Eye (tissue), 1 donor: Measurements from ENCODE around the gene ZFYVE28.

ENCODE experiments used
- DNase-seq: peaks from one replicate; pipeline ENCODE4 v3.0.0-alpha.2; 2015

ZFYVE28 gene

DNA sequence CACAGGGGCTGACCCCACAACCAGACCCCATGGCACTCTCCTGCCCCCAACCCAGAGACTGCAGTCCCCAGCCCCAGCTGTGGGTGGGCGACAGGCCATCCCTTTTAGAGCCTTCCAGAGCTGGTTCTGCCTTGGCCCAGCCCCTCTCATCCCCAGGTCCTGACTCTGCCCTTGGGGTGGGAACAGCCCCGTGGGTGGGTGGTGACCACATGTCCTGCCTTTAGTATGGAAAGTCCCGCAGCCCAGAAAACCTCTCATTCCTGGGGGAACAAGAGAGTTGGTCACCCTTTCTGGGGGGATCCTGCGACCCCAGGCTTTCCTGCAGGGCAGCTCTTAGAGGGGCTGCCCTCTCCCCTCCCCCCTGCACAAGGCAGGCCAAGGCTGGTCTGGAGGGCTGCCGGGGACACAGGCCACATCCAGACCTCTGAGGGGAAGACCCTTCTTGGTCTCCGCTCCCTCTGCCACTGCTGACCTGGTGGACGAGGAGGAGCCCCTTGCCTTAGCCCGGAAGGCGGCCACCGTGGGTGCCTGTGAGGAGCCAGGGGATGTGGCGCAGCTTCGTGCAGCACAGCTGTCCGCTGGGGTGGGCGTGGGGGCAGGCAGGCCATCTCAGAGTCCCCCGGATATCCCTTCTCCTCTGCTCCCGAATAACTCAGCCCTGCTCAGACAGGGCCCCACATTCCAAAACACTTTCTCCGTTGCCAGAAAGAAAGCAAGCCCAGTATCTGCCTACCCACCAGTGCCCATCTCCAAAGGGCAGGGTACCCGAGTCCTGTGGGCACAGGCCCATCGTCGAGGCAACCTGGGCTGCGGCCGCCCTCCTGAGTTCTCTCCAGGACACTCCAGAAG lies 149.9 kb downstream of the ZFYVE28 start:
- DNase-seq = no peak

- no peak for DNase-seq
Observed at GRCh38 chr4:2267841-2268240, 150.6 kb downstream of the ZFYVE28 start.

DNA sequence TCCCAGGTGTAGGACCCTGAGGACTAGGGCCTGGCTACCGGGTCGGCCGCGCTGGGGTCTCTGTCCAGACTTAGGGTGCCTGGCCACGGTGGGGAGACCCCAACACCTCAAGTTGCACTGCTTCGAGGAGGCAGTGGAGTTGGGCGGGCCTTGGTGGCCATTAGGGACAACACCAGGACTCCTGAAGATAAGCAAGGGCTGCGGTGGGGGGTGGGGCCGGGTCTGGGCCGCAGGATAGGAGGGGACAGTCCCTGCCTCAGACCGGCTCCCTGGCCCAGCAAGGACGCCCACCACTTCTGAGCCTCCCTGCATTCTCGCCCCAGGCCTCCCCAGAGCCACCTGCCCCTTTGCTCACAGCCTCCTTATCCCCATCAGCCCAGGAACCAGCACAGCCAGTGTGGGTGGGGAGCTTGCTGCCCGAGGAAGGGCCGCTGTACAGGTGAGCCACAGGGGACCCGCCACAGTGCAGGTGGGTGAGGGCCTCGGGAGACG lies 151.1 kb downstream of the ZFYVE28 start:
- no peak for DNase-seq

- DNase-seq = no peak
Observed at GRCh38 chr4:2266821-2267220, 151.6 kb downstream of the ZFYVE28 start.

DNA sequence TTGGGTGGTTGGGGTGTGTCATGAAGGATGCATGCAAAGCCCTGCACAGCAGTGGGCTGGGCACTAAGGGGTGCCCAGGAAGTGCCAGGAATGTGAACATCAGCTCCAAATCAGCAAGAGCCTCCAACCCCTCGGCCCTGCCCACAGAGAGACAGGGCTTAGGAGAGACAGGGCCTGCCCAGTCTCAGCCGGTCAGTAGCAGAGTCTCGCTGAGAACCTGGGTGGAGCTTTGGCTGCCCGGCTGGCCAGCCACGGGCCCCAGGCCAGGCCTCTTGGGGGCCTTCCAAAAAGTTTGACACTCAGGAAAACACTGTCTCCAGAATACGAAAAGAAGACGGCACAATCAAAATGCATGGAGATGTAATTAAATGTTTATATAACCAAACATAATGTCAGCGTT lies 152.3 kb downstream of the ZFYVE28 start:
- DNase-seq = no peak

DNA sequence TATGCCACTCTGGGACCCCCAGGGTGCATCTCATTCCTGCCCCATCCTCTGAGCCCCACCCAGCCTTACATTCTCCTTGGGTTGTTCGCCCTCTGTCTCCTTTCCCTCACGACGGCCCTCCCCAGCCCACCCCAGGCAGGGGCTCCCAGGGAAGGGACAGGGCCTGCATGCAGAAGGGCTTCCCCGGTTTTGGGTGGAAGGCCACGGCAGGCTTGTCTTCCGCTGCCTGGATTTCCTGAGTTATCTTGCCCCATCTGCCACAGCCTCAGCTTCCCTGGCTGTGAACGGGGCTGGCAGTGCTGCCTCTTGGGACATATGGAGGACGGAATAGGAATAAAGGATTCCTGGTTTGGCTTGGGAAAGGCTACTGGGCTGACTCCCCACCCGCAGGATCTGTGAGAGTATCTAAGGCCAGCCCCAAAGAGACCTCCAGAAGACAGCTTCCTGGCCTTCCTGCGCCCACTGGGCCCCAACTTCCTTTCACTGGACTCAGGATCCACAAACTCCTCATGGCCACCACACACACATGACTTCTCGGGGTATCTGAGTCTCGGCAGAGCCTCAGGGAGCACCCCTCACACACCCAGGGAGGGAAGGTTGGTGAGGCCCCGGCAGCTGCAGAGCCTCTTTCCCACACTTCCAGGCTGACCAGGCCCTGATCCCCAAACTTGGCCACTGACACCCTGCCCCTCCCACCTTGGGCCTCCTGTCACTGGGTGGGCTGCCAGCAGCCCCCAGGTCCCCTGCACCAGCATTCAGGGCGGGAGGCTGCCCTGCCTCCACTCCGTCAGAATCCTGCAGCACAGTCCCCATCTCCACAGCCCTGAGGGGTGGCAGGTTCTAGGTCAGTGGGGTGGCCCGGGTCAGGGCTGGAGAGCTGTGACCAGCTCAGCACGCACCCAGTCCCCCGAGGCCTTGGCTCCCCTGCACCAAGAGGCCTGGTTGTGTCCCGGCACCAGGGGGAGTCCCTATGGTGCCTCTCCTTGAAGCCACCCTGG lies 153.0 kb downstream of the ZFYVE28 start:
- DNase-seq = no peak

GRCh38 chr4:2264481-2265041 lies 153.9 kb downstream of the ZFYVE28 start:
- DNase-seq = no peak

DNA sequence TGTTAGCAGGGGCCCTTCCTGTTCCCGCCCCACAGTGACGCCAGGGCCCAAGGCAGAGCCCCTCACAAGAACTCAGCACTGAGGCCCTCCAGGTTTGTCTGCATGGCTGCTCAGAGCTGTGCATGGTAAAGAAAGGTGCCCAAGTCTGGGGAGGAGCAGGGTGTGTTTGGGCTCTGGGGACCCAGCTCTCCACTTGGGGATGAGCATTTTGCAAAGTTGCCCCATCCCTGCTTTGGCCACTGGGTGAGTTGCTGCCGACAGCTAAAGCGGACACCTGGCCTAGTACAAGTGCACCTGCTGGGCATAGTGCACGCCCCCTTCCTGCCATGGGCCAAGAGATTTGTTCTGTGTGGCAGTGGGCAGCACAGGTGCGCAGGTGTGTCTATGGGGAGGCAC lies 154.5 kb downstream of the ZFYVE28 start:
- no peak for DNase-seq

GRCh38 chr4:2262944-2263250 lies 155.5 kb downstream of the ZFYVE28 start:
- no peak for DNase-seq

- DNase-seq = peak; percentile 98
Observed at GRCh38 chr4:2262145-2262943, 156.1 kb downstream of the ZFYVE28 start.

- DNase-seq = no peak
Observed at GRCh38 chr4:2261853-2262144, 156.6 kb downstream of the ZFYVE28 start, which contains the start of gene MXD4. Gene MXD4, minus strand, starts transcription at chr4:2262109. Its CDS starts 129 bp downstream, at chr4:2261980.

- DNase-seq = peak; percentile 58
Observed at GRCh38 chr4:2261110-2261852, 157.2 kb downstream of the ZFYVE28 start.

- DNase-seq = no peak
Observed at GRCh38 chr4:2260344-2261109, 157.9 kb downstream of the ZFYVE28 start.

DNA sequence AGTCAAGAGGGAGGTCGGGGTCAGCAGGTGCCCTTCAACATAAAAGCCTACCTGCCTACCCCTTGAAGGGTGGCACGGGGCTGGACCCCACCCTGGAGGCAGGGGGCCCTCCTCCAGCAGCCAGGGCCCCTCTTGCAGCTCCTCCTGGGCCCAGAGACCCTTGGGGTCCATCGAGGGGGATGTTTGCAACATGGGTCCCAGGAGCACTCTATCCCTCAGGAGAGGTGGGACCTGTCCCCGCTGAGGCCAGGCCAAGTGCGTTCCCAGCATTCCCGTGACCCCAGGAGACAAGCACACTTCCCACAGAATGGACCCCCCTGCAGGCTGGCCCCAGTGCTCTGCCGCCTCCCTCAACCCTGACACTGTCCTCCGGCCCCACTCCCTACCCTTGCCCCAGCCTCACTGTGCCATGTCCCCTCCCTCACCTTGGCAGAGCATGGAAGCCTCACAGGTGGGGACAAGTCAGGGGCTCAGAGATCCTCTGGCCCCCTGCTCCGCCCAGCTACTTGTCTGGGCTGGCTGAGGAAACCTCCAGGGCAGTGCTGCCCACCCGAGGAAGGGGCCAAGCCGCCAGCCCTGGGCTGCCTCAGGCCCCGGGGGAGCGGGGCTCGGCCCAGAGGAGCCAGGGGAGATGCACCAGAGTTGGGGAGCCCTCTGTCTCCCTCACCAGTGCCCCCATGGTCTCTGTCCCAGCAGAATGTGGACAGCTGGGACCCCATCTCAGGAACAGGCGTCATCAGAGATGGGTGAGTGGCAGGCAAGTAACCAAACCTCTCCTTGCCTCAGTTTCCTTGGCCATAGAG lies 158.7 kb downstream of the ZFYVE28 start:
- DNase-seq = no peak

GRCh38 chr4:2259036-2259540 lies 159.4 kb downstream of the ZFYVE28 start:
- DNase-seq = no peak

GRCh38 chr4:2258091-2259035 lies 160.1 kb downstream of the ZFYVE28 start:
- DNase-seq = no peak

DNA sequence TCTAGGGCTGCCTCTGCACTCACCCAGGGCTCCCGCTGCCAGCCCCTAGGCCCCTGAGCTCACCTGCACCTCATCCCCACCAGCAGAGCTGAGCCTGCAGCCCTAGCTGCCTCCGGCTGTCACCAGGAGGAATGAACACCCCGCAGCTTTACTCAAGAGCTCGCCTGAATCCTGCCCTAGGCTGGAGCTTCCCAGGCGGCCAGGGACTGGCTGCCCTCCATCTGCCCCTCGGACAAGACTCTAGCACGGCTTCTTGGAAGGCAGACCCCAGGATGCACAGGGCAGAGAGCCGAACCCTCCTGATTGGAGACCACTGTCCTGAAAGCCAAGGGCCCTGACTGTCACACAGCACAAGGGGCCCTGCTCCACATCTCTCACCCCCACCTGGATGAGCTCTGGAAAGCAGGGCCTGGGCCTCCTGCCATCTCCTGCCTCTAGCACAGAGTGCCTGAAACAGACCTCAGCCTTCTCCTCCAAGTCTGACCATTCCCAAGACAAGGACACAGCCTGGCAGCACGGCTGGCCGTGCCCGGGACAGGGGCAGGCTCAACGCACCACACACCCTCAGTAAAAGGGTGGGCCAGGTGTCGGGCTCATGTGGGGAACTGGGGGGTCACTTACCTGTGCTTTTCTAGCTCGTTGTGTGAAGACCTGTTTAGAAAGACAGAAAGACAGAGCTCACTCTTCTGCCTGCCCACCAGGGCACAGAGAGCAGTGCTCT lies 160.9 kb downstream of the ZFYVE28 start:
- no peak for DNase-seq

- DNase-seq = no peak
Observed at GRCh38 chr4:2256781-2257191, 161.7 kb downstream of the ZFYVE28 start.
